AG20443 (cell line): ENCODE data around the gene EIF4E1B.

Experiments used
- DNase-seq: peaks from one replicate; pipeline ENCODE4 v3.0.0; 2012; ENCODE audit warnings: low spot score, mixed read lengths

EIF4E1B gene

GRCh38 chr5:176626876-176627236 is 3.6 kb upstream of the EIF4E1B start:
- no peak for DNase-seq

GRCh38 chr5:176627582-176627981 is 2.9 kb upstream of the EIF4E1B start:
- DNase-seq: no peak

GRCh38 chr5:176628406-176629228 is 1.9 kb upstream of the EIF4E1B start:
- DNase-seq: no peak

- no peak for DNase-seq
Measured at GRCh38 chr5:176629317-176629852, 1.1 kb upstream of the EIF4E1B start.

GRCh38 chr5:176630681-176631222 is 277 bp downstream of the EIF4E1B start:
- no peak for DNase-seq

- DNase-seq: no peak
Measured at GRCh38 chr5:176631383-176632200, 1.1 kb downstream of the EIF4E1B start.

GRCh38 chr5:176632745-176633144 is 2.3 kb downstream of the EIF4E1B start:
- DNase-seq: no peak

- DNase-seq: no peak
Measured at GRCh38 chr5:176633598-176633997, 3.1 kb downstream of the EIF4E1B start.

GRCh38 chr5:176636426-176636825 is 6.0 kb downstream of the EIF4E1B start:
- peak; percentile 40 for DNase-seq

- no peak for DNase-seq
Measured at GRCh38 chr5:176637556-176637955, 7.1 kb downstream of the EIF4E1B start.

GRCh38 chr5:176638437-176638836 is 8.0 kb downstream of the EIF4E1B start:
- no peak for DNase-seq

GRCh38 chr5:176639208-176639607 is 8.7 kb downstream of the EIF4E1B start:
- no peak for DNase-seq

- peak; percentile 38 for DNase-seq
Measured at GRCh38 chr5:176639981-176640380, 9.5 kb downstream of the EIF4E1B start.

- no peak for DNase-seq
Measured at GRCh38 chr5:176640616-176641015, 10.1 kb downstream of the EIF4E1B start.

- no peak for DNase-seq
Measured at GRCh38 chr5:176642675-176643490, 12.4 kb downstream of the EIF4E1B start.

GRCh38 chr5:176643491-176644219 is 13.2 kb downstream of the EIF4E1B start:
- DNase-seq: no peak

- DNase-seq: no peak
Measured at GRCh38 chr5:176644294-176644693, 13.8 kb downstream of the EIF4E1B start.

GRCh38 chr5:176644878-176645670 is 14.6 kb downstream of the EIF4E1B start:
- DNase-seq: no peak

- no peak for DNase-seq
Measured at GRCh38 chr5:176646049-176646706, 15.7 kb downstream of the EIF4E1B start.

GRCh38 chr5:176646707-176647029 is 16.2 kb downstream of the EIF4E1B start:
- no peak for DNase-seq
